Fibroblast of gingiva (primary cell): ENCODE measurements around the gene NPAS3.

Experiments
- DNase-seq: peaks from one replicate; pipeline ENCODE4 v3.0.0-alpha.2; 2011; ENCODE audit warnings: low read depth

The NPAS3 gene

DNA sequence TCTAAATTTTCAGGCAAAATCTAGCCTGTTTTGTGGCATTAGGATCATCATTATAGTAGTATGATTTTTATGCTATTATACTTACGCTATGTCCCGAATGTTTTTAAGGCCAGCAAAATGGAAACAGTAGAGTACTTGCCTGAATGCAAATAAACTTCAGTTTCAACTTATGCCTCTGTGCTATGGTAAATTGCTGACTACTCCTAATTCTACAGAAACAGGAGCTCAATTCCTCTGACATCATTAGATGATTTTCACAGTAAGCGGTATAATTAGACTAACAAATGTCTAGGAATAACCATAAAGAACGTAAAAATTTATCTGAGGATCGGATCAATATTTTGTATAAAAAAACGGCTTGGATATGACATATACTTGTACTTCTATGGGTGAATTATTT is 742.2 kb downstream of the NPAS3 start:
- DNase-seq, result no peak

DNA sequence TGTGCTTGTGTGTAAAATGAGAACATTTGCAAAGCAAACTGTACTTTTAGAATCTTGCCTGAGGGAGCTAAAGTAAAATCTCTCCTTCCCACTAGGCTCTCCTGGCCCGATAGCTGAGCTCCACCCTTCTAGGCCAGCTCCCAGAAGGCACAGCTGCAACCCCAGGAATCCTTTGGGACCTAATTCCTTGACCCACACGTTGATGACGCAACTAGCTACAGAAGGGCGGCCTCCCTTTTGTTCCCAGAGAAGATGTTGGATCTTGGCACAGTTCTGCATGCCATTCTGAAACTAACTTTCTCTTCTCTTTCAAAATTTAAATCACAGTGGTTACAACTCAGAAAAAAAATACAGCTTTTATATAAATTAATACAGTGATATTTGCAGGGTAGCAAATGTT is 744.1 kb downstream of the NPAS3 start:
- DNase-seq, result peak; percentile 94

- no peak for DNase-seq
These were observed 746.3 kb downstream of the NPAS3 start for GRCh38 chr14:33685026-33685425.

- no peak for DNase-seq
These were observed 747.0 kb downstream of the NPAS3 start for GRCh38 chr14:33685698-33686097.

DNA sequence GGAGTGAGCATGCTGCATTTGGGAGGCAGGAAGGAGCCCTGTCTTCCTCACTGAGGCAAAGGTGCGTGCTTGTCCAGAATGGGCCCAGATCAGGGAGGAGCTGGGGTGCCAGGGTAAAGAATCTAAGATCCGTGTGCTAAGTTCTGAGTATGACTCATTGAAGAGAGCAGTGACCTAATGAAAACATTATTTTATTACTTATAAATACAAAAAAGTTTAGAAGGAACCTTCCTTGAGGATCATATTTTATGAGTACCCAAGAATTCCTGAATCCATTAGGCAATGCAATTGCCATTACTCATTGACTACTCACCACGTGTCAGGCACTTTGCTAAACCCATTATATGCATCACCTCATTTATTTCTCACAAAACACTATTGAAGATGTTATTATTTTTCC is 747.5 kb downstream of the NPAS3 start:
- peak; percentile 42 for DNase-seq

DNA sequence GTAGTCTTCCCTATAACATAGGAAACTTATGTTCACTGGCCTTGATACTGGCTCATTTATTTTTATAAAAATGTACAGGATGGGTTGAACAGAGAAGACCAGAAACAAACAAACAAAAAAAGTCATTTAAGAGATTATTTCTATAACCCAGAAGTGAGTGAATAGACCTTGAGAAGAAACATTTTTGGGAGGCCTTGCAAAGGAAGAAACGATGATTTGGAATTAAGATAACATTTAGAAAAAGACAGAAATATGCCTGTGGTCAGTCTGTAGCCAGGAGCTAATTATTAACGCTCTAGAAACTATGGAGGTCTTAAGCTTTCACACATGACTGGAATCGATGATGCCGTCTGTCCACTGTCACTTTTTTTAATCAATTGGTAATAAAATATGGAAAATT is 748.2 kb downstream of the NPAS3 start:
- DNase-seq, result no peak

DNA sequence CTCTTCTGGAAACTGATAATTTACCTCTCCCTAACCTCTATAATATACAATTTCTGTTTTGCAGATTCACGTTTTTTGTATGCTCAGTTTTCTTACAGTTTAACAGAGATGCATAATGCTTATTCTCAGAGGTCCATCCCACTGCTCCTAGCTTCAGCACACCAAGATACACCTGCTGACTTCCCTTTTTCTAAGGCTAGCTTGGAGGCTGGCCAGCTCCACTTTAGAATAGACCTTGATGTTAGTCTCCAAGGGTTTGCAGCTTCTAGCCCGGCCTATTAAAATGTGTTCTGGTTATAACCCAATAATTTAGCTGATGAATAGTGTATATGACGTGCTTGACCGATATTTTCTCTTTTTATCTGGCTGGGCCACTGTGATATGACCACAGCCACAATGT is 751.0 kb downstream of the NPAS3 start:
- no peak for DNase-seq

GRCh38 chr14:33691907-33692306 is 753.2 kb downstream of the NPAS3 start:
- no peak for DNase-seq

DNA sequence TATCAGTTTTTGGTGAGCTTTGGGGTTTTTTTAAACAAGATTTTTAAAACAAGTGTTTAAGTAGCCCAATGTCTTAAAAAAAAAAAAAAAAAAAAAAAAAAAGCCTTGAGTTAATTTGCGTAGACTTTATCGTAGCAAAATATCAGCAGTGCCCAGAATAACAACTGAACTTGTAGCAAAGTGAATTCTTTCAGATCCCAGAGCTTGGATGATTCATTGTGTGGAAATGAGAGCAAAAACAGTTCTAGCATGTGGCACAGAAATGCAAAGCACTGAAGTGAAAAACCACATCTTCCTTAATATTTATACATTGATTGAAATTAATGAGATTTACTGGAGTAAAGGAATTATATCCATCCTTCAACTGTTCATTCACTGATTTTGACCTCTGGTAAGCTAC is 754.1 kb downstream of the NPAS3 start:
- DNase-seq, result peak; percentile 75

GRCh38 chr14:33693237-33693636 is 754.6 kb downstream of the NPAS3 start:
- peak; percentile 52 for DNase-seq

DNA sequence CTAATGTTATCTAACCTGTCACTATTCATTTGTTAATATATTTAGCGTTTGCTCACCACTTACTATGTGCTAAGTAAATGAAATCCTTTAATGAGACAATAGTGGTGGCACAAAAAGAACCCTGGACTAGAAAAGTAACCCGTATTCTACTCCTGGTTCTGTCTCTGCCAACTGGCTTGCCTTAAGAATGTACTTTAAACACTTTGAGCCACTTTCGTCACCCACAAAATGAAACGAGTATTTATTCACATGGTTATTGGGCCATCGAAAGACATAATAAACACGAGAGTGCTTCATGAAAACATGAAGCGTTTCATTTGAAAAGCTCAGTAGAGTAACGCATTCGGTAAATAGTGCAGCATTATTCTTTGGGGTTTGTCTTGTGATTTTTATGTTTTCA is 757.5 kb downstream of the NPAS3 start:
- DNase-seq, result no peak

DNA sequence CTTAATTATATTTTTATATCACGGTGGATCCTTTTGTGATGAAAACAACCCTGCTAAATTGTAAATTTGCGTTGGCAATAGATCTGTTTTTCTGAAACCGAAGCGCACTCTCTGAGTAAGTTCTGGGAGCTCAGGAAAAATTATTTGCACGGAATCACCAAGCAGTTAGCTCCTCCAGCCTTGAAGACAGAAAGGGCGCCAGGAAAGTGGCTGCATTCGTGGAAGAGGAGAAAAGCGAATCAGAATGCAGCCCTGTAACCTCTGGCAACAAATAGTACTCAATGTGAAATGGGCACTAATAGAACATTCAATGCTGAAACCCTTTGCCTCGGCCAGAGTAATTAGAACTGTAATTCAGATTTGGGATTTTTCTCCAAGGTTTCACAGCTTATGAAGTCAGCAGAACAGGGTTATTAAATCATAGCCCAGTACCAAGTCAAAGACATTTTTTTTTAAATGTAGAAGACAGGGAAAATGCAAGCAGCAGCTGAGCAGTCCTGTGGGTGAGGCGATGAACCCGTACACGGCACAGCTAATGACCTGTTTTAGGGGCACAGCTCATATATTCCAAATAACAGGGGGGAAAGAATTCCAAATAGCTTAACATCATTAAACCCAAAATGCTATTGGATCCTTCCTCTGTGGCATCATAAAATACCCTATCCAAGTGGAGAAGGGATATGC is 760.8 kb downstream of the NPAS3 start:
- no peak for DNase-seq

GRCh38 chr14:33700052-33700451 is 761.4 kb downstream of the NPAS3 start:
- DNase-seq, result no peak

- DNase-seq, result no peak
These were observed 763.6 kb downstream of the NPAS3 start for GRCh38 chr14:33702293-33702692.

GRCh38 chr14:33704481-33704880 is 765.8 kb downstream of the NPAS3 start:
- no peak for DNase-seq

- no peak for DNase-seq
These were observed 766.8 kb downstream of the NPAS3 start for GRCh38 chr14:33705490-33705889.

DNA sequence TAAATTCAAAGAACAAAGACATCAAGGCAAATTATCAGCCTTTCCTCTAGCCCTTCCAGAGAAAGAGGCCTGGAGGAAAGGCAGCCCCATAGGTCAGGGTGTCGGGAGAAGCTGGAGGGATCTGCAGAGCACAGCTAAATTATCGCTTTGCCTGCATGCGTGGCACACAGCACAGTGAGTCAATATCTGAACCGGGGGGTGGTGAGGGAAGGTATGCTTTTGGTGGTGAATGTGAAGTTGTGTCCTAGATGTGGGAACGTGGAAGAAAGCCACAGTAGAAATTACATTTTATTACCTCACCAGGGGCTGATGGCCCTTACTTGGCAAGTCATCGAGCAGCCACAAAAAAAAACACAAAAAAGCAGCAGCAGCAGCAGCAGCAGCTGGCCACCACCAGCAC is 769.0 kb downstream of the NPAS3 start:
- no peak for DNase-seq

DNA sequence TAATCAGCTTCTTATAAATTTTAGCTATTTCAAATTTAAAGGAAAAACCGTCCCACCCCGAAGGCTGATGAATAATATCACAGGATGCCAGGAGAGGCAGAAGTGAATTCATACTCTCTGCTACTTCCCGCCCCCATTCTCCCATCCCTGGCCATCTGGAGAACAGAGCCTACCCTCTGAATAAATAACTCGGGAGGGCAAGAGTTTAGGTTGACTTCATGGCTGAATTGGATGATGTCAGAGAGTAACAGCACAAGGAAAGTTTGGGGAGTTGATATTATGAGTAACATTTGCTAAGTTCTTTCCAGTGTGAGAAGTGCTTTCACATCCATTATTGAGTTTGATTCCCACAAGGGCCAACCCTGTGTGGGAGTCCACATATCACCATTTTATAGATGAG is 770.6 kb downstream of the NPAS3 start:
- no peak for DNase-seq

- DNase-seq, result no peak
These were observed 771.0 kb downstream of the NPAS3 start for GRCh38 chr14:33709711-33710110.

DNA sequence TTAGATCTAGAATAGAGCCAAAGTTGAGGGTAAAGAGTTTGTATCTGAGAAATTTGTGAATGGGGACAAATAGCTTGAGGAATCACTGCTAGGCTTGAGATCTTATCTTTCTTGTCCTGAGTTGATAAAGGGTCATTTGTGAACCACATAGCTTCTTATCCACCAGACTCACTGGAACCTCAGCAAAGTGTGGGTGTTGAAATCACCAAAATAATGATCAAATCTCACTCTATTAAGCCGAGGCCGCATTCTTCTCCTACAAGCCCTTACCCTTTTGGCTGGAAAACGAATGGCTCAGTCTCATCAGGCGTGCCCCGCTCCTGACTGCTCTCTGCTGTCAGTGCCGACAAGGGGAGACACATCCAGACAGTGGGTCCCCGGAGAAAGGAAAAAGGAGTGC is 771.6 kb downstream of the NPAS3 start:
- DNase-seq, result no peak

DNA sequence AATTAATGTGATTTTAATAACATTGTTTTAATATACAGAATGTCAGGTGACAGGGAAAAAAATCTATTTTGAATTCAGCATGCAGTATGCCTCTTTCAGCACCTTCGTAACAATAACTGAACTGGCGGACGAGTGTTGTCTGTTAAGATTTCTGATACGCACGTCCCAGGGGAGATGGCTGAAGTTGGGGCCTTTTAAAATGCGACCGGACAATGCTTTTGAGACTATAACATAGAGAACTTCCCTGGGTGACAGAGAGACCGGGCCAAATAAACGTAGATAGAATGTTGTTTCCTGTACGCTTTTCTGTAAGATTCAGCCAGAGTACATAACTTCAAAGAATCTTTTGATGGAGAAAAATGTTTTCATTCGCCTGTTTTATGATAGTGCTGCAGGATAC is 772.5 kb downstream of the NPAS3 start:
- DNase-seq, result no peak

DNA sequence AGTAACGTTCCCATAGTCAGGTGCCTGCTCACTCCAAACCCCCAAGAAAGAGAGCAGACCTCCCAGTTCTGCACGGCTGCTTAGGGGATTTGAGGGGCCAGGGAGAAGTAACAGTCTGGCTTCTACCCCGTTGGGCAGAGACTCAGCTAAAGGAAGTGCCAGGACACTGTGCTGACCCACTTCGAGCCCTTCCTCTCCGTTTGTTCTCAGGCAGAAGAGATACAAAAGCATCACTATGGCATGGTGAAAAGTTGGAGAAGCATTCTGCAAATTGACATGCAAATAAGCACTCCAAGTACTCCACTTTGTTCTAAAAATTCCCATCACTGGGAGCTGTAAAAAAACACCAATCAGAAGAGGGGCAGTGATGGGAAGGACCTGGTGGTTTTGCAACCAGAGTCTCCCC is 773.1 kb downstream of the NPAS3 start:
- DNase-seq, result no peak

DNA sequence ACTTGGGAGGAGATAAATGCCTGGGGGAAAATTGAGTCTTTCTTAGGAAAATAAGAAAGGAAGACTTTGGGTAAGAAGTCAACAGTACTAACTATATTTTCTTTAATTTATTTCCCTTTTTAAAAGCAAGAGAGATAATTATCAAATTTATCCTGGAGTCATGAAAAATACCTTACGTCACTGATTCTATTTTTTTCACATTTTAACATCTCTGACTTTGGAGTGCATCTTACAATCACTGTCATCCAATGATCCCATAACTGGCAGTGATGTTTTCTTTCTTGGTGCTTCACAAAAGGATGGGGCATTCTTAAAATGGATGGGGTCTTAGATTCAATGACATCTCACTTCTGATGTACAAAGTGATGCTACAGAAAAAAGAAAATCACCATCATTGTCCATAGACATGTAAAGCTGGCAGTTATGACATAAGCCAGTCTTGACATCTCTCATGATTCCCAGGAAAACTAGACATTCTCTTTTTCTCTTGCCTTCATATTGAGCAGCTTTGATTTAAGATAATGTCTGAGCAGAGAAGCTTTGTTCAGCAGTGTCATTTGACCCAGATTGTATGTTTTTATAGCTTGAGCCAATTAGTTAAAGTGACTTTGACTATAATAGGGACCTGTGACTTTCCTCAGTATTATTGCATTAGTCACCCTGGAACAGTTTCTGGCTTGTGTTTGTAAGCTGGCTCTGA is 776.0 kb downstream of the NPAS3 start:
- DNase-seq, result peak; percentile 61

DNA sequence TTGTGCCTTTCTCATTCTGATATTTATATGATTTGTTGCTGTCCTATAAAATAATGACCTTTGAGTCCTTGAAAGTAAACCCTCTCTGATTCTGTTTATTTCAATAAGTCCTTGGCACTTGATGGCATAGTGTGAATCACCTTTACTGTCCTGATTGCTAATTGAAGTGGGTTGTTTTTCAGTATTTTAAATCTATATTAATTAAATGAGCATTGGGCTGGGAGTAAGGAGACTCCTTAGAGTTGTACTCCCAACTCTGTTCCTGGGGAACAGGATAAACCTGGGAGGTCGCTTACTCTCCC is 776.5 kb downstream of the NPAS3 start:
- no peak for DNase-seq
